Mesodermal cell (in vitro differentiated cells): ENCODE data around the gene VIT.

Experiments
- H3K27ac ChIP-seq: 2 replicates; pipeline ENCODE4 v1.7.0; 2013; ENCODE audit warnings: mild to moderate bottlenecking, low read depth, low read length, moderate library complexity; ENCODE audit not compliant: severe bottlenecking
- H3K36me3 ChIP-seq: 2 replicates; pipeline ENCODE4 v1.7.1; 2013; ENCODE audit warnings: mild to moderate bottlenecking, low read length, moderate library complexity; ENCODE audit not compliant: control insufficient read depth, insufficient read depth
- H3K4me1 ChIP-seq: one replicate; pipeline ENCODE4 v1.7.1; 2013; ENCODE audit warnings: mild to moderate bottlenecking, low read length; ENCODE audit not compliant: insufficient read depth, control insufficient read depth, poor library complexity, severe bottlenecking
- H3K4me3 ChIP-seq: 2 replicates; pipeline ENCODE4 v1.7.0; 2013; ENCODE audit warnings: low read length, control low read depth, mild to moderate bottlenecking; ENCODE audit not compliant: insufficient read depth, poor library complexity, severe bottlenecking; ENCODE audit errors: extremely low read depth
- H3K9me3 ChIP-seq: 2 replicates; pipeline ENCODE4 v1.7.1; 2013; ENCODE audit warnings: mild to moderate bottlenecking, low read length, moderate library complexity; ENCODE audit not compliant: control insufficient read depth
- WGBS, 2 experiments: methylation state at CpG; one replicate each; pipeline ENCODE4 v1.1.5; 2013; ENCODE audit warnings: missing lambda C conversion rate in 2 of 2; ENCODE audit not compliant: insufficient coverage in 2 of 2; 5-methylcytosine and 5-hydroxymethylcytosine counted together

Gene VIT

GRCh38 chr2:36663295-36663694 is 33.2 kb upstream of the VIT start:
- WGBS, 2 experiments, result 100% methylated on average over 2 of the region's 2 CpGs; no CpG with 5 or more reads in 1 of the 2 experiments
- Histone ChIP-seq H3K4me3 (no peak overlapping the region), H3K4me1 (peaks cover 3% of the 10 kb centered on the region), H3K9me3 (no peaks in the 10 kb centered on the region), H3K27ac (no peak overlapping the region), H3K36me3 (no peaks in the 10 kb centered on the region)

GRCh38 chr2:36663851-36664695 is 32.4 kb upstream of the VIT start:
- Histone ChIP-seq H3K36me3 (no peaks in the 10 kb centered on the region), H3K4me1 (peaks cover 3% of the 10 kb centered on the region), H3K9me3 (no peaks in the 10 kb centered on the region), H3K4me3 (no peak overlapping the region), H3K27ac (no peak overlapping the region)
- WGBS, 2 experiments, result 84 to 87% methylated on average over 5 of the region's 12 CpGs

- Histone ChIP-seq H3K4me3 (no peak overlapping the region), H3K27ac (no peak overlapping the region), H3K36me3 (no peaks in the 10 kb centered on the region), H3K4me1 (peaks cover 3% of the 10 kb centered on the region), H3K9me3 (no peaks in the 10 kb centered on the region)
- WGBS, 2 experiments, result 67 to 86% methylated on average over 1 of the region's 1 CpG
Measured at GRCh38 chr2:36664696-36665076, 31.8 kb upstream of the VIT start.

- Histone ChIP-seq H3K4me3 (no peak overlapping the region), H3K9me3 (no peaks in the 10 kb centered on the region), H3K4me1 (peaks cover 15% of the 10 kb centered on the region), H3K36me3 (no peaks in the 10 kb centered on the region), H3K27ac (no peak overlapping the region)
- WGBS, 2 experiments, result 50 to 58% methylated on average over 7 of the region's 9 CpGs
Measured at GRCh38 chr2:36667931-36668330, 28.6 kb upstream of the VIT start.

GRCh38 chr2:36670881-36671595 is 25.5 kb upstream of the VIT start:
- Histone ChIP-seq H3K4me1 (peaks cover 11% of the 10 kb centered on the region), H3K9me3 (no peaks in the 10 kb centered on the region), H3K4me3 (no peak overlapping the region), H3K36me3 (no peaks in the 10 kb centered on the region), H3K27ac (no peak overlapping the region)
- 95 to 100% methylated on average over 2 to 3 of the region's 6 CpGs for WGBS, 2 experiments

- Histone ChIP-seq H3K9me3 (no peaks in the 10 kb centered on the region), H3K36me3 (no peaks in the 10 kb centered on the region), H3K4me3 (no peak overlapping the region), H3K4me1 (peaks cover 11% of the 10 kb centered on the region), H3K27ac (no peak overlapping the region)
- WGBS, 2 experiments, result no CpG with 5 or more reads among the region's 2 CpGs
Measured at GRCh38 chr2:36671731-36672130, 24.8 kb upstream of the VIT start.

GRCh38 chr2:36672199-36672598 is 24.3 kb upstream of the VIT start:
- no peaks in the 10 kb centered on the region for H3K9me3 ChIP-seq
- 60% methylated on average over 1 of the region's 1 CpG; no CpG with 5 or more reads in 1 of the 2 experiments for WGBS, 2 experiments
- no peaks in the 10 kb centered on the region for H3K36me3 ChIP-seq
- no peak overlapping the region for H3K4me3 ChIP-seq
- H3K27ac ChIP-seq, result no peak overlapping the region
- peaks cover 11% of the 10 kb centered on the region for H3K4me1 ChIP-seq

- Histone ChIP-seq H3K36me3 (no peaks in the 10 kb centered on the region), H3K4me3 (no peak overlapping the region), H3K9me3 (no peaks in the 10 kb centered on the region), H3K27ac (no peak overlapping the region), H3K4me1 (peaks cover 8% of the 10 kb centered on the region)
Measured at GRCh38 chr2:36675579-36676282, 20.8 kb upstream of the VIT start.

- Histone ChIP-seq H3K9me3 (no peaks in the 10 kb centered on the region), H3K4me3 (no peak overlapping the region), H3K27ac (no peak overlapping the region), H3K36me3 (no peaks in the 10 kb centered on the region), H3K4me1 (peaks cover 2% of the 10 kb centered on the region)
- no CpG with 5 or more reads among the region's 1 CpG for WGBS, 2 experiments
Measured at GRCh38 chr2:36676364-36676763, 20.1 kb upstream of the VIT start.

GRCh38 chr2:36677386-36677785 is 19.1 kb upstream of the VIT start:
- Histone ChIP-seq H3K36me3 (no peaks in the 10 kb centered on the region), H3K4me3 (no peak overlapping the region), H3K9me3 (no peaks in the 10 kb centered on the region), H3K4me1 (no peaks in the 10 kb centered on the region), H3K27ac (no peak overlapping the region)
